HG03432 (cell line): ENCODE data around the gene ISYNA1.

Source experiments
- ATAC-seq: cut with Tn5 transposase; IDR thresholded peaks from one replicate; pipeline ENCODE4 v1.9.1; 2021; ENCODE audit warnings: mild to moderate bottlenecking, moderate library complexity; ENCODE audit not compliant: unreplicated experiment

ISYNA1 gene

DNA sequence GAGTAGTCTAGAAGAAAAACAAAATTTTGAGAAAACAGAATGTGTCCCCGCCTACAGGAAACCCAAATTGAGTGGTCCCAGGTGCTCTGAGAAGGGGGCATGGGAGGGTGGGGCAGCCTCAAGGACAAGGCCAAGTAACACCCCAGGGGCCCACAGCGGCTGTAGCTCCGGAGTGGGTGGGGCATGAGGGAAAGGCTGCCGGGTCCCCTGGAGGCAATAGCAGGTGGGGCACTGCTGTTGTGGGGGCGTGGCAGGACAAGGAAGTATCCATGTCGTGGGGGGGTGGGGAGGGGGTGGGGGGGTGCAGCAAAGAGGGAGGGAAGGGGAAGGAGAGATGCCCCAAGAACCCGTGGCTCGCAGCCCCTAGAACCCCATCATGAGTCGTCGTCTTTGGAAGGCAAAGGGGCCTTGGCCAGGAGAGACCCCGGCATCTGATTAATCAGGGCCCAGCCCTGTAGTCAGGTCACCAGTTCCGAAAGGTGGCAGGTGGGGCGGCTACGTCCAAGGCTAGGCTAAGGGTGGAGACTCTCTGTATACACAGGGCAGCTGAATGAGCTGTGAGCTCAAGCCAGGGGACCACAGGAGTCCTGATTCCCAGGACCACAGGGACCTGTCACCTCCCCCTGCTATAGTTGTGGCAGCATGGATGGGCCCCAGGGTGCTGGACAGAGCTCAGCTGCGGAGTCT, 7.5 kb upstream of the ISYNA1 start:
- no peak for ATAC-seq

DNA sequence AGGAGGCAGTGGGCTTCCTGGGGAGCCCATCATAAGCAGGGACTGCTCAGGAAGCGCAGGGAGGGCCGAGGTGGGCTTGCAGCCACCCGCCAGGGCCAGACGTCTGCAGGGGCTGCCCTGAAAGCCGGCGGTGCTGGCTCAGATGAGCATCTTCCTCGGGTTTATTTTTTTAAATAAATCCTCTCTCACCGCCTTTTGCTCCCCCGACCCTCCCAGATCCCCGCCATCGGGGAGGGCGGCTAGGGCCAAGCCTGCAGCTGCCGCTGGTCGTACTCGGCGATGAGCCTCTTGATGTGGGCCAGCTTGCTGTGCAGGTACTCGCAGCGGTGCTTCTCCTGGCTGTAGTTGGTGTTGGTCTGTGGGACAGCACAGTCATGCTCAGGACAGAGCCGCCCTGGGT, 6.6 kb upstream of the ISYNA1 start:
- no peak for ATAC-seq

DNA sequence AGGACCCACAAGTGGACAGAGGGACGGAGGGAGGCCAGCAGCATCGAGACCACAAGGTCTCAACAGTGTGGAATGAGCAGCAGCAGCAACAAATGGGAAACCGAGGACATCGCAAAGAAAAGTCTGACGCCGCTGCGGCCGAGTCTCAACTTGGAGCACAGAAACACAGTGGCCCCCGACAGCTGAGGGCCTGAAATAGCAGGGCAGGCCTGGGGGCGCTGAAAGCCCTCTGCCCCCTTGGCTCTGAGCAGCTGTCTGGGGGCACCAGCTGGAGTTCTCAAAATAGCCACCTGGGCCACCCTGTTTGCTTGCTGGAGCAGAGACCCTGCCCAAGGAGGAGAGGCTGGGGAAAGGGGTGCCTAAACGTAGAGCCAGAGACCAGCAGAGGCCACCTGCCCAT, 5.9 kb upstream of the ISYNA1 start:
- ATAC-seq: no peak

DNA sequence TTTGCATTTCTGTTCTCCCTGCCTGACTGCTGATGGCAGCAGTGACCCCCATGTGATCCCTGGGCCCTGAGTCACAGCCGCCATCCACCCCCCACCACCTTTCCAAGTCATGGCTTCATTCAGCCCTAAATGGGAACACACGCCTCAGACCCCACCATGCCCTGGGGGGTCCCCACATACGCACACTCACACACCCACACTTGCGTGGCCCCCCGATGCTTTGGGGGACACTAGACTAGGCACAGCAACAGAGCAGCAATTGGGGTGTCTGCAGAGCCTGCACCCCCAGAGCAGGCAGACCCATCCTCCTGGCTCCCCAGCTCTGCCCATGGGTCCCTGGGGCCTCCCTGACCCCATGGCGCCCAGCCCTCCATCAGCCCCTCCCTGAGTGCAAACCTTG, 5.5 kb upstream of the ISYNA1 start:
- ATAC-seq: no peak

DNA sequence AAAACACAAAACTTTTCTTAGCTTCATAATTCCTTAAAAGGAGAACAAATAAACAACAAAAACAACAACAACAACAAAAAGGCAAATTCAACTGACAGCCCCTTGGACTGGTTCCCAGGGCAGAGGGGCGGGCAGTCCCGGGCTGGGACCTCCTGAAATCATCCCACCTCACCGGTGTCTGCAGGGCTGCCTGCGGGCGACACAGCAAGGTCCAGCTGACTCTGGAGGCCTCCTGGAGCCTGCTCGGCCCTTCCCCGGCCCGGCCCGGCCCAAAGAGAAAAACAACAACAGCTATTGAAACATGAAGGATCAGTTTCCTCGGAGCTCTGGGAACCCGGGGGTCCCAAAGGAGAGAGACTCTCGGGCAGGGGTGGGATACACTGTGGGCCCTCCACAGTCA, 5.0 kb upstream of the ISYNA1 start:
- ATAC-seq: no peak

DNA sequence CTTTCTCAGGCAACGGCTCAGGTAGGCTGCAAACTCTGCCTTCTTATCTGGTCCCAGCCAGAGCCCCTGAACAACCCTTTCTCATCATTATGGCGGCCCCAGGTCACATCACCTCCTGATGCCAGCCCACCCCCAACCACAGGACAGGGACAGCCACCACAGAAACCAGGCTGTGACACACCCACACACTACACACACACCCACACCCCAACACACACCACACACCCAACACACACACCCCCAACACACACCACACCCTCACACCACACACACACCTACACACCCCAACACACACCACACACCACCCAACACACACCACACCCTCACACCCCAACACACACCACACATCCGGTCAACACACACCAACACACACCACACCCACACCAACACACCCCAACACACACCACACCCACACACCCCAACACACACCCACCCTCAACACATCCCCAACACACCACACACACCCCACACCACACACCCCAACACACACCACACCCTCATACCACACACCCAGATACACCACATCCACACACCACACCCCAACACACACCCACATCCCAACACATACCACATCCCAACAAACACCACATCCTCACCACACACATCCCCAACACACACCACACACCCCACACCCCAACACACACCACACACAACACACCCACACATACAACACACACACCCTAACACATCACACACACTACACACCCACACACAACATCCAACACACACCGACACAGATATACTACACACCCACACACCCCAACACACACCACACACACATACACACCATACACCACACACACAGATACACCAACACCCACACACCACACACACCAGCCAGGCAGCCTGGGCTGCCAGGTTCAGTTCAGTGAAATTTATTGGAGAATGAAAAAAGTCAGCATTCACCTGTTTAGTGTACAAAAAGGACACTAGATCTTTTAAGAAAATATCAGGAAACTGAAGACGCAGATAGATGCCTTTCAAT, 4.2 kb upstream of the ISYNA1 start:
- ATAC-seq: no peak

DNA sequence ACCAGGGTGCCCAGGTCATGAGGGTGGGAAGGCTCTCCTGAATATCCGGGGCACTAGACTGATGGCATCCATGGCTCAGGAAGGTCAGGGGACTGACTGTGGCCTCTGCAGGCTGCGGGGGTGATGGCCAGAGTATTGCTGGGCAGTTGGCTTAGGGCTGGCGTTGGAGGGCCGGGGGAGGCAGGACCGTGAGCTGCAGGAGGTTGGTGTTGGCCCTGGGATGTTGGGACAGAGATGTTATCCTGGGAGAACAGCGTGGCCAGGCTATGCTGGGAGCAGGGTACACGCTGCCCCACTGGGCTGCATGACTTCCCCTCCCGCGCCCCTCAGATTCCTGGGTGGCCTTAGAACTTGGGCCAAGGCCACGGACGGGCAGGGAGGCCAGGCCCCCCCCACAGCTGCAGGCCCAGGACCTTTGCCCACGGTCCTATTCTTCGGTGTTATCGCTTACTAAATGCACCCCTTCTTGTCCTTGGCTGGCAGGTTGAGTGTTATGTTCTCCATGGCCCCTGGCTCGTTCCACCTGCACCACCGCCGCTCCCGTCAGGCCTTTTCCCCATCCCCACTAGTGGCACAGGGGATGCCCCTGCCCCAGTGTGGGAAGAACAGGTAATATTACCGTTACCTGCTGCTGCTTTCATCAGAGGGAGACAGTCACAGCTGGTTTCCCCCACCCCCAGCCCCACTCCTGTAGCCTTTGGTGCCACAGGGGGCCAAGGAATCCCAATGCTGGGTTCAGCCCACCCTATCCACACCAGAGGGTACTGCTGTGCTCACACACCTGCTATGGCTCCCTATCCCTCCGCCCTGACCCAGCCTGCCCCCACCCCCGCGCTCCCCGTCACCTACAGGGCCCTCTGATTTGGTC, 3.2 kb upstream of the ISYNA1 start:
- ATAC-seq: no peak

DNA sequence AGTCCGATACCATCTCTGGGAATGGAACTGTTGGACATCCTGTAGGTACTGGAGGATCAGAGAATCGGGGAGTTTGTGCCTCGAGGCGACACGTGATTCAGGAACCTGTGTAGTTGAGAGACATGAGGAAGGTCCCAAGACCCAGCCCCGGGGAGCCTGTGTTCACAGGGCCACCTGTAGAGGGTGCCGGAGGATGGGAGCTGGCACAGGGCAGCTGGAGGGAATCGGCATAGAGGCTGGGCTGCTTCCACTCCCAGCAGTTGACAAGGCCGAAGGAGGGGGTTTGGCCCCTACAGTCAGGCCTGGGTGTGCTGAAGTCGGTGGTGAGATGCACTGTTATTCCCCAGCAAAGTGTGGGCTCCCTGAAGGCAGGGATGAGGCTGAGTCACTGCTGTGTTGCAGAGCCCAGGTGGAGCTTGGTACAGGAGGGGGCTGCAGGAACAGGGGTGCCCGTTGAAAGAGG, 2.5 kb upstream of the ISYNA1 start:
- ATAC-seq: no peak

DNA sequence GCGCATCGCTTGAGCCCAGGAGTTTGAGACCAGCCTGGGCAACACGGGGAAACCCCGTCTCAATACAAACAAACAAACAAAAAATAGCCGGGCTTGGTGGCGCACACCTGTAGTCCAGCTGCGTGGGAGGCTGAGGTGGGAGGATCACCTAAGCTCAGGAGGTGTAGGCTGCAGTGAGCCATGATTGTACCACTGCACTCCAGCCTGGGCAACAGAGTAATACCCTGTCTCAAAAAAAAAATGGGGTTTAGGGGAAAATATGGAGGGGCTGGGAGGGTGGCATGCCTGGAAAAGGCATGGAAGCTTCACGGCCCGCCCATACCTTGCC, 1.9 kb upstream of the ISYNA1 start:
- no peak for ATAC-seq

DNA sequence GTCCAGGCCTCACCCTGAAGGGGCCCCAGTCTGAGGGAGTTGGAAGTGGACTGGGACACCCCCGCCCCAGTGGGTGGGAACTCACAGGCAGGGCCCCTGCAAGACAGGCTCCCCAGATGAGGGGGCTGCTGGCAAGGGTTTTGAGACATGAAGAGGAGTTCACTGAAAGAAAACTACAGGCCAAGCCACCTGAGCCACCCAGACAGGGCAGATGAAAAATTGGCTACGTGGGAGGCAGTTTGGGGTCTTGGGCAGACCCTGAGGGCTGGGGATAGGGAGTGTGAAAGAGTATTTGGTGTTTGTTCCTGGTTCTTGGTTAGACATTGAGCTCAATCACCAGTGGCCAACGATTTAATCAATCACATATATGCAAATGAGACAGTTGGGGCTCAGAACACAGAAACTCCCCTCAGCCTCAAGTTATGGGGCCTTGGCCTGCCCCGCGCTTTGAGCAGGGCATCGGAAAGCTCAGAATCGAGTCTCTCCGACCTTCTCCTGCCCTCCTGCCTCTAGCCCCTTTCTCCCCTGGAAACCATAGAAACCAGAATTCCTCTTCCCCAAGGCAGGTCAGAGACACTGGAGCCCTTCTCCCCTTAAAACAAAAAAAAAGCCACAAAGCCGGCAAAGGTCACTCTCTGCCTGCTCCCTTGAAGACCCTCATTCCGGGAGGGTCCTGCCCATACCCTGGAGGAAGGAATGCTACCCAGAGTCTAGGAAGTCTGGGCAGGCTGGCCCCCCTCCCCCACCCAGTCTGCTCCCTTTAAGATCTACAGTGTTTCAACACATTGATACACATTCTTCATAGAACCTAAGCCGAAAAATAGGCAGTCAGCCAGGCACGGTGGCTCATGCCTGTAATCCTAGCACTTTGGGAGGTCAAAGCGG, 1.3 kb upstream of the ISYNA1 start:
- no peak for ATAC-seq

DNA sequence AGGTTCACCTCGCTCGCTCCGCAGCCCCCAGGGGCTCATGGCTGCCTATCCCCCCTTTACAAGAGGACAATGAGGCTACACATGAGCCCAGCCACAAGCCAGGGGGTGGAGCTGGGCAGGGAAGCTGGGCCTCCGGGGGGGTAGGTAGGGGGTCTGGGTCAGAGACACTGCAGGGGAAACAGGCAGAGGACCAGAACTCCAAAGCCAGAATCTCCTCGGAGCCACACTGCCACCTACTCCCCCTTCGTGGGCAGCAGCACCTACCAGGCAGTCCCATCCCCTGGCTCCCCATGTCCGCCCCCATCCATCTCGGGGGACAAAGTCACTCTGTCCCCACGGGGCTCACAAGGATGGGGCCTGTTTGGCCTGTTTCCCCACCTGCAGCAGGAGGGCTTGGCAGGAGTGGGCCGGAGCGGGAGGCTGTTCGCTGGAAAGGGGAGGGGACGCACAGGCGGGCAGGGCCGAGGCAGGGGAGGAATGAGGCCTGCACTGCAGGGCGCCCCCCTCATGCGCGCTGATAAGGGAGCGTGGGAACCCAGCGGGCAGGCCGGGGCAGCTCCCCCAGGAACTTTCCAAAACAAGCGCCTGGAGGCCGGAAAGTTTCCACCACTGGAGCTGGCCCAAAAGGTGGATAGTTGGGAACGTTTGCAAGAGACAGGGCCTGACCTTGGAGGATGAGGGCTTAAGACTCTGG, 545 bp upstream of the ISYNA1 start:
- ATAC-seq: no peak

DNA sequence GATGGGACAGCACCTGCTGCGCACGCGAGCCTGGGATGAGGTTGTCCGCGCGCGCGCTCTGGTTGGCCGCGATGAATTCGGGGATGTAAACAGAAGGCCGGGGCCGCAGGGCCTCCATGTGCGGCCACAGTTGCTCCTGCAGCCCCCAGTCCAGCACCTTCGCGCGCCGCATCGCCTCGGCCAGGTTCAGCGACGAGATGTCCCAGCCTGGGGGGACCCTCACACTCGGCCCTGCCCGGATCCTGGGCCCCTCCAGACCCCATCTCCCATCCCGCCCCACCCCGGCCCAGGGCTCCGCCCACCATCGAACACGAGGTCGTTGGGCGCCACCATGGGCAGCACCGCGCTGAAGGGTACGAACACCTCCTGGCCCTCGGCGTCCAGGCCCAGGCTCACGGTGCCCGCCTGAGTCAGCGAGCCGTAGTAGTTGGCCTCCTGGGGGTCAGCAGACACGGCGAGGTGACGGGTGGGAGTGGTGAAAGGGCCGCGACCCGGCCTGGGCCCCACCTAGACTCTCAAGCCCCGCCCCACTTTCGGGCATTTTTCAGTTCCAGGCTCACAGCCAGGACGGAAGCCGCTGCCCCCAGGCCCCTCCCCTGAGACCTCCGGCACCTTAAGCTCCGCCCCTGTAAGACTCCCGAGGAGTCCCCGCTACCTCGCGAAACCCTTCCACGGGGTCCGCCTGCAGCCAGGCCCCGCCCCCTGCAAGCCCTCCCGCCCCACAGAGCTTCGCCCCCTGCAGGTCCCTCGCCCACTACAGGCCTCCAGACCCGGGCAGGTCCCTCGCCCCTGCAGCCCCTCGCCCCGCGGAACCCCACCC, 1.1 kb downstream of the ISYNA1 start:
- ATAC-seq: peak; percentile 57

DNA sequence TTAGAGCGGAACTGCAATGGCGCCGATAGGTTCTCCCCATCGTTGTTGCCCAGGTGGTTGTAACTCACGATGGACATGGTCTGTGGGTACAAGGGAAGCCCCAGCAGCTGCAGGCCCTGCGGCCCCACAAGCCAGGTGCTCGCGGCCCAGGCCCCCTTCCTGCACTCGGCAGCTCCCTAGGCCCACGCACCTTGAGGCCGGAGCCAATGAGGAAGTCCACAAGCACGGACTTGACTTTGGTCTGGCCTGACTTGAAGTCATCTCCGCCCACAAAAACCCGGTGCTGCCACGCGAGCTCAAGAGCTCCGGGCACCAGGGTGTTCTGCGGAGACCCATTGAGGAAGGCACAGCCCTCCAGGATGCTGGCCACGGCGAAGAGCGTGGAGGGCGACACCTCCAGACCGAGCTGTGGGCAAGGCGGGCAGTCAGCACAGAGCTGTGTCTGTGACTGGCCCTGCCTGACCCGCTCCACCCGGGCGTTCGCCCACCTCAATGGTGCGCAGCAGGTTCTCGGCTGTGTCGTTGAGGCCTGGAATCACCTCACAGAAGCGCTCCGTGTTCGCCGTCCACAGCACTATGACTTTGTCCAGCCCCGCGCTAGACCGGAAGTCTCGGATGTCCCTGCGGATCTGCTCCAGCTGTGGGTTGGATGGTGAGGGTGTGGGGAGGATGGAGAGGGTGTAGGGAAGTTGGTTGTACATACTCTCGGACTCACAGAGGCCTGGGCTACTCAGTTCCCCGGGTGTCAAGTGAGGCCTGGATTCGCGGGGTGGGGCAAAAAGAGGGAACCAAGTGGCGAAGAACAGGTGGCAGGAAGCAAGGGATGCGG, 1.9 kb downstream of the ISYNA1 start:
- no peak for ATAC-seq

DNA sequence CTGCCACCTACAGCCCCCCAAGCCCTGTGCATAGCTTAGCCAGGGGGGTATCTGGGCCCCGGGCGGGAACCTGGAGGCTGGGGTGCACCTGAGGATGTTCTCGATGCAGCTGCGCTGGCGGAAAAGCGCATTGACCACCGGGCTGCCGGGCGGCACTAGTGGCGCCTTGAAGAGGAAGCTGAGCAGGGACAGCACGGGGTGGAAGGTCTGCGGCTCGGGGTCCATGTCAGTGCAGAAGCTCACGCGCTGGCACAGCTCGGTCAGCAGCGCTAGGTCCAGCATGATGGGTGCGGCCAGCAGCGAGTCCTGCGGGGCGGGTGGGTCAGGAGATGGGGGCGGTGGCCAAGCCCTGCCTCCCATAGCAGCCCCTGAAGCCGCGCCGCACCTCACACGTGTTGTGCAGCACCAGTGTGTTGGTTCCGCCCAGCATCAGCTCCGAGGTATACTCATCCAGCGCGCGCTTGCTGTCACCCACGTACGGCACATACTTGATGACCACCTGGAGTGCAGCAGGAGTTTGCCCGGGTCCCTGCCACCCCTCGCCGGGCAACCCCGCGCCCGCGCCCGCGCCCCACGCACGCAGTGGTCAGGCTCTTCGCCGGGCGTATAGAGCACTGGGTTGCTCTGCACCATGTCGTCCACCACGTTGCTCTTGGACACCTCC, 2.6 kb downstream of the ISYNA1 start:
- no peak for ATAC-seq

DNA sequence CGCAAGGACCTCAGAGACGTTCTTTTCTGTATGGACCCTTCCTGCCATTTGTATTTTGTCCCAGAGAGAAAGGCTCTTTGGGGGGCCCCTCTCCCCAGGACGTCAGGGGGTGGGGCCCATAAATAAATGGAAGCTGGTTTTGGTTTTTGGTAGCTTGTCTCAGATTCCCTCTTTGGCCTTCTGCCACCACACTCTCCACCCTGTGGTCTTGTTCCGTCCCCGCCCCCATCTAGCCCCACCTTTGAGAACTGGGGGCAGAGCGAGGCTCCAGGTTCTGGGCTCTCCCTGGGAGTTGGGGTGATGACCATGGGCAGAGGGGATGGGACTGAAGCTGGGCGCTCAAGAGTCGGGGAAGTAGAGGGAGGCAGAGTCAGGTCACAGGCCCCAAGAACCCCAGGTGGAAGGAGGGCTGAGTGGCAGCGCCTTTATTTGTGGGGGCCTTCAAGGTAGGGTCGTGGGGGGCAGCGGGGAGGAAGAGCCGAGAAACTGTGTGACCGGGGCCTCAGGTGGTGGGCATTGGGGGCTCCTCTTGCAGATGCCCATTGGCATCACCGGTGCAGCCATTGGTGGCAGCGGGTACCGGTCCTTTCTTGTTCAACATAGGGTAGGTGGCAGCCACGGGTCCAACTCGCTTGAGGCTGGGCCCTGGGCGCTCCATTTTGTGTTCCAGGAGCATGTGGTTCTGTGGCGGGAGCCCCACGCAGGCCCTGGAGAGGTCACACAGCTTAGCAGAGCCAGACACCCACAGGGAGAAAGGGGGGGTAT, 3.3 kb downstream of the ISYNA1 start:
- ATAC-seq: no peak

DNA sequence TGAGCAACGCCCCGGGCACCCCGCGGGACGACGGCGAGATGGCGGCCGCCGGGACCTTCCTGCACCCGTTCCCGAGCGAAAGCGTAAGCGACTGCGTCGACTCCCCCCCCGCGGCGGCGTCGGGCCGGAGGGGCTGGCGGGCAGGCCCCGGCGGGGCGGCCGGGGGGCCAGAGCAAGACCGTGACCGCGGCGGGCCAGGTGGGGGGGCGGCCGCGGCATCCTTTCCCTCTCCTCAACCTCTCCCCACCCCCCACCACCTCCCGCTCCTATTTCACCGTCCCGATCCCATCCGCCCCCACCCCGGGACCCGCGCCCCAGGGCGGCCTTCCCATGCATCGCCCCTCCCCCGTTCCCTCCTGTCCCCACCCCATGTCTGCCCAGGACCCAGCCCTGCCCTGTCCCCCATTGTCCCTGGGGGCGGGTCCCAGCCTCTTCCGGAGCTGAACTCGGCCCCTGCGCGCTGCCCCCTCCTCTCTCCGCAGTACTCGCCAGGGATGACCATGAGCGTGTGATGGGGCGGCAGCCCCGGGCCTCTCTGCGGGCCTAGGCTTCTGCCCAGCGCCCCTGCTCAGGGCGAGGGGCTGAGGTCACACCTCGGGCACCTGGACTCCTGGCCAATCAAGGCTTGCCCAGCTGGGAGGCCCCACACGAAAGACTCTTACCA, 4.1 kb downstream of the ISYNA1 start:
- ATAC-seq: no peak
